Progenitor cell of endocrine pancreas (in vitro differentiated cells): Measurements from ENCODE around the gene OSBPL3. TPM values are rescaled to one million over a fixed set of nuclear protein-coding genes. Genes with fewer than 3 reads are reported as not detected.

Experiments used
- DNase-seq: peaks from one replicate; pipeline ENCODE4 v3.0.0; 2021; ENCODE audit warnings: low spot score; ENCODE audit not compliant: unreplicated experiment
- H3K27ac Mint-ChIP-seq: 2 replicates; pipeline ENCODE4 v1.8.0; 2021; ENCODE audit warnings: mild to moderate bottlenecking, moderate library complexity, mixed read lengths
- H3K27me3 Mint-ChIP-seq: 2 replicates; pipeline ENCODE4 v1.8.0; 2021; ENCODE audit warnings: mixed read lengths
- H3K36me3 Mint-ChIP-seq: 2 replicates; pipeline ENCODE4 v1.8.0; 2022; ENCODE audit warnings: mixed read lengths; ENCODE audit not compliant: insufficient read depth
- H3K4me1 Mint-ChIP-seq: 2 replicates; pipeline ENCODE4 v1.8.0; 2021; ENCODE audit warnings: low read depth, mixed read lengths
- H3K4me3 Mint-ChIP-seq: 2 replicates; pipeline ENCODE4 v1.8.0; 2021; ENCODE audit warnings: low read depth, mild to moderate bottlenecking, moderate library complexity, mixed read lengths
- H3K9me3 Mint-ChIP-seq: 2 replicates; pipeline ENCODE4 v1.8.0; 2021; ENCODE audit warnings: low read depth, mixed read lengths
- CTCF ChIP-seq: fragments of 200-600 bp; sonication (generic); IDR thresholded peaks from one replicate; pipeline ENCODE4 v1.5.0; 2021; ENCODE audit warnings: antibody characterized with exemption, mild to moderate bottlenecking; ENCODE audit not compliant: unreplicated experiment
- total RNA-seq: library from RNA; stranded (reverse); gene quantifications from 2 replicates; pipeline ENCODE4 v1.2.1, GENCODE V29; 2021

The OSBPL3 gene
- total RNA-seq, 1 donor from 2014 or later, result 11.6 TPM

DNA sequence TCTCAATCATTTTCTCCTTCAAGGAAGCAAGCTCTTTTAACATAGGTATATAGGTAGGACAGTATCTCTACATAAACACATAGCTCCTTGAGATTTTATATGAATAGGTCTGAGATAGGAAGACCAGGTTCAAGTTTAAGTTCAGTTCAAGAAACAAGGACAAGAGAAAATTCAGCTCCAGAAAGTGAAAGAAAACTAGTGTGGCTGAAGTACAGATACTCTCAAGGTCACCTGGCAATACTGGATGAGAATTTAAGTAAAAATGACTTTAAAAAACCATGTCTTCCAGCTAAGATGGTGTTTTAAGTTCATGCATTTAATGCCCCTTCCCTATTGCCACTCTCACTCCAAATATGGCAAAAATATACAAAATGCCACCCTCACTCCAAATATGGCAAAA lies 91.3 kb downstream of the OSBPL3 start:
- peaks cover 6% of the 10 kb centered on the region for H3K4me1 Mint-ChIP-seq
- no peaks in the 10 kb centered on the region for H3K27me3 Mint-ChIP-seq
- no peak for DNase-seq
- no peaks in the 10 kb centered on the region for H3K36me3 Mint-ChIP-seq
- H3K27ac Mint-ChIP-seq, result no peak overlapping the region
- no peak overlapping the region for H3K4me3 Mint-ChIP-seq
- TF ChIP-seq CTCF, result no peak
- no peaks in the 10 kb centered on the region for H3K9me3 Mint-ChIP-seq

DNA sequence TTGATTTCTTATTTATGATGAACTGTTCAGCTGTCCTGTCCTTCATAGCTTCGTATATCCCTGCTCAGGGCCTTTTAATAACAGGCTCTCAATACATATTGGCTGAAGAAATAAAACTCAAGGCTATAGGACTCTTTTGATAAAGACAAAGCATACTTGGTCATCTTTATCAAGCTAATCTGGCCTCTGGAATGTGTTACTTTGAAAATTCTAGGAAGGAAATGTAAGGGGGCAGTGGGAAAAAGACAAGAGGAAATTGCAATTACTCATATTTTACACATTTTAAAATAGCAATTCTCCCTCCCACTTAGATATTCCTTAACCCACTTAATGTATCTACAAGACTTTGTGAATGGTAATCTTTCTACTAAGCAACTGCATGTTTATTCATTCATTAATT lies 94.3 kb downstream of the OSBPL3 start:
- no peaks in the 10 kb centered on the region for H3K27me3 Mint-ChIP-seq
- H3K4me3 Mint-ChIP-seq, result no peak overlapping the region
- no peaks in the 10 kb centered on the region for H3K36me3 Mint-ChIP-seq
- TF ChIP-seq CTCF, result no peak
- no peak for DNase-seq
- H3K4me1 Mint-ChIP-seq, result peaks cover 8% of the 10 kb centered on the region
- H3K27ac Mint-ChIP-seq, result no peak overlapping the region
- no peaks in the 10 kb centered on the region for H3K9me3 Mint-ChIP-seq

- peaks cover 8% of the 10 kb centered on the region for H3K4me1 Mint-ChIP-seq
- no peaks in the 10 kb centered on the region for H3K27me3 Mint-ChIP-seq
- no peaks in the 10 kb centered on the region for H3K36me3 Mint-ChIP-seq
- H3K9me3 Mint-ChIP-seq, result no peaks in the 10 kb centered on the region
- H3K27ac Mint-ChIP-seq, result no peak overlapping the region
- DNase-seq, result no peak
- no peak for TF ChIP-seq CTCF
- no peak overlapping the region for H3K4me3 Mint-ChIP-seq
Observed at GRCh38 chr7:24885305-24885704, 94.7 kb downstream of the OSBPL3 start.

- no peak overlapping the region for H3K27ac Mint-ChIP-seq
- H3K9me3 Mint-ChIP-seq, result no peaks in the 10 kb centered on the region
- H3K4me1 Mint-ChIP-seq, result peaks cover 8% of the 10 kb centered on the region
- no peak for TF ChIP-seq CTCF
- no peak overlapping the region for H3K4me3 Mint-ChIP-seq
- H3K36me3 Mint-ChIP-seq, result no peaks in the 10 kb centered on the region
- DNase-seq, result no peak
- H3K27me3 Mint-ChIP-seq, result no peaks in the 10 kb centered on the region
Observed at GRCh38 chr7:24884401-24884800, 95.6 kb downstream of the OSBPL3 start.

GRCh38 chr7:24883622-24884013 lies 96.4 kb downstream of the OSBPL3 start:
- H3K9me3 Mint-ChIP-seq, result no peaks in the 10 kb centered on the region
- H3K27ac Mint-ChIP-seq, result no peak overlapping the region
- no peaks in the 10 kb centered on the region for H3K27me3 Mint-ChIP-seq
- H3K36me3 Mint-ChIP-seq, result no peaks in the 10 kb centered on the region
- H3K4me3 Mint-ChIP-seq, result no peak overlapping the region
- peaks cover 8% of the 10 kb centered on the region for H3K4me1 Mint-ChIP-seq
- no peak for TF ChIP-seq CTCF
- DNase-seq, result no peak
